ENCODE measurements around the gene THSD4. TPM values are rescaled to one million over a fixed set of nuclear protein-coding genes. Genes with fewer than 3 reads are reported as not detected.

Gene THSD4
- total and polyA plus RNA-seq, 9 of the 15 experiments (the other 6 are each of a cell fraction or from before 2014, with no cell fraction given), result 0.04 TPM; not detected in 5

- no peak for TF ChIP-seq E2F8 (IDR thresholded peaks at IDR 0.05; ENCODE audit: low read depth, partially characterized antibody)
- TF ChIP-seq GABPA (tag; conservative IDR thresholded peaks at IDR 0.05; ENCODE audit: low read depth), result no peak
- TF ChIP-seq CAMTA2 (CRISPR knock-in tag; conservative IDR thresholded peaks at IDR 0.05), result no peak
- TF ChIP-seq IRF1 (CRISPR knock-in tag; IDR thresholded peaks at IDR 0.05; ENCODE audit: borderline replicate concordance), result no peak
- TF ChIP-seq RNF219 (CRISPR knock-in tag; IDR thresholded peaks at IDR 0.05), result no peak
These were observed 684.9 kb downstream of the THSD4 start (continued) for GRCh38 chr15:71800190-71800589.
